ENCODE data around the gene GCN1. TPM values are rescaled to one million over a fixed set of nuclear protein-coding genes. Genes with fewer than 3 reads are reported as not detected.

The GCN1 gene
- total and polyA plus RNA-seq, 2 donors from 2014 or later: 12.2 to 77.6 TPM

DNA sequence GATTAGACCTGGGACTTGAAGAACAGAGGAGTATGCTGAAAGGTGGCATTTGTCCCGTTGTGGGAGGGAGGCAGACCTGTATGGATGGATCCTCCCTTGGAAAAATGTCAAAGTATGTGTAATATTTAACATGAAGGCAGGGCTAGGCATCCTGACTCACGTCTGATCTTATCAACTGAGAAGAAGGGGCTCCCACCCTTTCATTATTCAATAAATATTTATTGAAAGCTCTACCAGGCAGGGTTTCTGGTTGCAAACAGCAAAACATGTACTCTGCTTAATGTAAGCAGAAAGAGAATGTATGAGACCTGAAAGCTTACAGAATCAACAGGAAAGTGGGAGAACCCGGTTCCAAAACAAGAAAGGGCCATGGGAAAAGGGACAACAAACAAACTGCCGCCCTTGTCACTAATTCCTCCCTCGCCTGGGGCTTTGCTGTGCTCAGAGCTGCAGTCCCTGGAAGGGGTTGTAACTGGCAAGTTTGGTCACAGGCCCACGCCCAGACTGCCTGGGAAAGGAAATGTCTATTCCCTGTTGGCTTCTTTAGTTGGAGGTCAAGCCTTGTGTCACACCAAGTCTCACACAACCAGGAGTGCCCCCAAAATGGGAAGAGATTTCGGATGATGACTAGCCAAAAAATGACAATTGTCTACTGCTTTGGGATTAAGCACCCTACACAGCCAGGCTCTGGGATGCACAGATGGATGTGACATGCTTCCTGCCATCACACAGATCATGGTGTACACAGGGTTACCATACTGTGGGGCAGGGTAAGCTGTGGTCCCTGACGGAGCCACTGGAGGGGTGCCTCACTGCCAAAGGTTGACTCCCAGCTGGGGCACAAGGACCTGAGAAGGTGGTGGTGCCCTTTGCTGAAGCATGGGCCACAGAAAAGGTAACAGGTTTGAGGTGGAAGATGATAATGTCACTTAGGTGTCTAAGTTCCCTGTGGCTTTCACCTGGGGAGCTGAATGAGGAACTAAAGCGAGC is 114.8 kb downstream of the GCN1 start:
- H3K27me3 ChIP-seq (ENCODE audit: control insufficient read depth, insufficient read depth, low read length): no peaks in the 10 kb centered on the region
- H3K4me3 ChIP-seq (ENCODE audit: low read length in 3 of 3): no peak overlapping the region
- peaks cover 0 to 2% (median 0%) of the 10 kb centered on the region in 3 donors for H3K4me1 ChIP-seq (ENCODE audit: control insufficient read depth in 2 of 3, insufficient read depth in 2 of 3, low read depth in 1 of 3, low read length in 3 of 3)
- no peak overlapping the region for H3K27ac ChIP-seq (ENCODE audit: low read depth in 2 of 2, low read length in 2 of 2)
- intact Hi-C loops (cut with DNase I): no loop called here
- no peak overlapping the region for H3K9ac ChIP-seq (ENCODE audit: low read length in 3 of 3)
- DNase-seq: no peak
- no peaks in the 10 kb centered on the region for H3K9me3 ChIP-seq (ENCODE audit: control insufficient read depth in 2 of 3, insufficient read depth in 1 of 3, low read length in 3 of 3)
- TF ChIP-seq, protein P1, sequence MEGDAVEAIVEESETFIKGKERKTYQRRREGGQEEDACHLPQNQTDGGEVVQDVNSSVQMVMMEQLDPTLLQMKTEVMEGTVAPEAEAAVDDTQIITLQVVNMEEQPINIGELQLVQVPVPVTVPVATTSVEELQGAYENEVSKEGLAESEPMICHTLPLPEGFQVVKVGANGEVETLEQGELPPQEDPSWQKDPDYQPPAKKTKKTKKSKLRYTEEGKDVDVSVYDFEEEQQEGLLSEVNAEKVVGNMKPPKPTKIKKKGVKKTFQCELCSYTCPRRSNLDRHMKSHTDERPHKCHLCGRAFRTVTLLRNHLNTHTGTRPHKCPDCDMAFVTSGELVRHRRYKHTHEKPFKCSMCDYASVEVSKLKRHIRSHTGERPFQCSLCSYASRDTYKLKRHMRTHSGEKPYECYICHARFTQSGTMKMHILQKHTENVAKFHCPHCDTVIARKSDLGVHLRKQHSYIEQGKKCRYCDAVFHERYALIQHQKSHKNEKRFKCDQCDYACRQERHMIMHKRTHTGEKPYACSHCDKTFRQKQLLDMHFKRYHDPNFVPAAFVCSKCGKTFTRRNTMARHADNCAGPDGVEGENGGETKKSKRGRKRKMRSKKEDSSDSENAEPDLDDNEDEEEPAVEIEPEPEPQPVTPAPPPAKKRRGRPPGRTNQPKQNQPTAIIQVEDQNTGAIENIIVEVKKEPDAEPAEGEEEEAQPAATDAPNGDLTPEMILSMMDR (IDR thresholded peaks at IDR 0.05; ENCODE audit: borderline replicate concordance, extremely low read depth, insufficient read depth): no peak
- no peak for FAIRE-seq
- peaks cover 0 to 17% (median 3%) of the 10 kb centered on the region in 3 donors for H3K36me3 ChIP-seq (ENCODE audit: control insufficient read depth in 2 of 3, insufficient read depth in 3 of 3, low read length in 3 of 3)

DNA sequence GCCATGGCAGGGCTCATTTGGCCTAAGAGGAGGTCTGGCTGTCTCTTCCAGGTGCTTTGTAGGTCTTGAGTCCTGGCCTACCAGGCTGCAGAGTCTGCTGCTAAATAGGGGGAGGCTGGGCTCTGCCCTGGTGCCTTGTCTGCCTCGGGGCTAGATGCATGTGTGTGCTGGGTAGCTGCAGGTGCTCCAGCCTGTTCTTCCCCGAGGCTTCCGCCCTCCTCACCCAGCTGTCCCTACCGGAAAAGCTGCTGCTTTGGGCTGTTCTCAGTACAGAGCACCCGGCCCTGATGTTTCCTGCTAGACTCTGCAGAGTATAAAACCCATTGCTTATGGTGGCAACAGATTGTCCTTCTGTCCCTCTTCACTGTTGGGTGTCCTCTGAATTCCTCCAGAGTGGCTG is 115.6 kb downstream of the GCN1 start:
- TF ChIP-seq, protein P1 (IDR thresholded peaks at IDR 0.05; ENCODE audit: borderline replicate concordance, extremely low read depth, insufficient read depth): no peak
- Histone ChIP-seq H3K36me3 (ENCODE audit: control insufficient read depth in 2 of 3, insufficient read depth in 3 of 3, low read length in 3 of 3) (peaks cover 0 to 24% (median 3%) of the 10 kb centered on the region in 3 donors), H3K4me3 (ENCODE audit: low read length in 3 of 3) (no peak overlapping the region), H3K9me3 (ENCODE audit: control insufficient read depth in 2 of 3, insufficient read depth in 1 of 3, low read length in 3 of 3) (no peaks in the 10 kb centered on the region), H3K27ac (ENCODE audit: low read depth in 2 of 2, low read length in 2 of 2) (no peak overlapping the region), H3K4me1 (ENCODE audit: control insufficient read depth in 2 of 3, insufficient read depth in 2 of 3, low read depth in 1 of 3, low read length in 3 of 3) (peaks cover 0 to 2% (median 0%) of the 10 kb centered on the region in 3 donors), H3K9ac (ENCODE audit: low read length in 3 of 3) (no peak overlapping the region), H3K27me3 (ENCODE audit: control insufficient read depth, insufficient read depth, low read length) (no peaks in the 10 kb centered on the region)
- FAIRE-seq (no peak), DNase-seq (no peak)
- intact Hi-C loops (cut with DNase I): no loop called here

DNA sequence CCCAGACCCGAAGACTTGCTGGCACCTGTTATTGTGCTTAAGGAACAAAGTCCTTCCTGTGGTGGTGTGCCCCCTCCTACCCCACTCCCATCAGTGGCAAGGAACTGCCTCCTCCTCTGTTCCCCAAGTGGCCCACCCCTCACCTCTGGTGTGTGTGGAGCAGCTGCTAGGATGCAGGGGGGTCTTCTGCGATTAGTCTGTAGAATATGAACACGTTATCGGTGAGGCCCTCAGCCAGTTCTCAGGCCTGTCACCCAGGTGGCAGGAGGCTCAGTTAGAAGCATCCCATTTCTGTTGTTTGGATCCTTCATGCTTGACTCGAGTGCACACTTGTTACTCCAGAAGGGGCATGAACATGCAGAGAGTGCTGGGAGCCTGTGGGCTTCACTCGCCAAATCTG is 117.3 kb downstream of the GCN1 start:
- Histone ChIP-seq H3K9ac (ENCODE audit: low read length in 3 of 3) (no peak overlapping the region), H3K27me3 (ENCODE audit: control insufficient read depth, insufficient read depth, low read length) (no peaks in the 10 kb centered on the region), H3K27ac (ENCODE audit: low read depth in 2 of 2, low read length in 2 of 2) (no peak overlapping the region), H3K36me3 (ENCODE audit: control insufficient read depth in 2 of 3, insufficient read depth in 3 of 3, low read length in 3 of 3) (peaks cover 0 to 32% (median 9%) of the 10 kb centered on the region in 3 donors), H3K4me1 (ENCODE audit: control insufficient read depth in 2 of 3, insufficient read depth in 2 of 3, low read depth in 1 of 3, low read length in 3 of 3) (peaks cover 0 to 2% (median 0%) of the 10 kb centered on the region in 3 donors), H3K4me3 (ENCODE audit: low read length in 3 of 3) (no peak overlapping the region), H3K9me3 (ENCODE audit: control insufficient read depth in 2 of 3, insufficient read depth in 1 of 3, low read length in 3 of 3) (no peaks in the 10 kb centered on the region)
- DNase-seq: no peak
- intact Hi-C loops (cut with DNase I): no loop called here
- no peak for FAIRE-seq
- TF ChIP-seq, protein P1 (IDR thresholded peaks at IDR 0.05; ENCODE audit: borderline replicate concordance, extremely low read depth, insufficient read depth): no peak

Small RNA genes lying within 50 kb of the gene (microRNA-seq; reads per million reads assigned to microRNA genes)
- gene MIR4498: not detected

Other genes with a start within 250 kb of the GCN1 start
- gene BICDL1, start 205.5 kb downstream of the GCN1 start, total RNA-seq: 101 TPM
- gene BICDL1, start 205.5 kb downstream of the GCN1 start, polyA plus RNA-seq (ENCODE audit: insufficient read depth, low read depth, low replicate concordance): 60.5 TPM
- 56.1 TPM for gene RAB35, start 78.0 kb downstream of the GCN1 start, total RNA-seq
- gene RAB35, start 78.0 kb downstream of the GCN1 start, polyA plus RNA-seq (ENCODE audit: insufficient read depth, low read depth, low replicate concordance): 23.2 TPM
- gene RPLP0, start 6.4 kb upstream of the GCN1 start, total RNA-seq: 1,384 TPM
- gene RPLP0, start 6.4 kb upstream of the GCN1 start, polyA plus RNA-seq (ENCODE audit: insufficient read depth, low read depth, low replicate concordance): 1,654 TPM
- gene PXN, start 71.0 kb upstream of the GCN1 start, total RNA-seq: 133 TPM
- 57.1 TPM for gene PXN, start 71.0 kb upstream of the GCN1 start, polyA plus RNA-seq (ENCODE audit: insufficient read depth, low read depth, low replicate concordance)
- gene RNU4-2, start 97.2 kb upstream of the GCN1 start, total RNA-seq: 18,412 TPM
- not detected for gene RNU4-2, start 97.2 kb upstream of the GCN1 start, polyA plus RNA-seq (ENCODE audit: insufficient read depth, low read depth, low replicate concordance)
- gene RNU4-1, start 98.5 kb upstream of the GCN1 start, total RNA-seq: 3,016 TPM
- gene RNU4-1, start 98.5 kb upstream of the GCN1 start, polyA plus RNA-seq (ENCODE audit: insufficient read depth, low read depth, low replicate concordance): not detected
- 1.5 TPM for gene SIRT4, start 107.6 kb upstream of the GCN1 start, total RNA-seq
- 8.1 TPM for gene SIRT4, start 107.6 kb upstream of the GCN1 start, polyA plus RNA-seq (ENCODE audit: insufficient read depth, low read depth, low replicate concordance)
- not detected for gene PLA2G1B, start 133.1 kb upstream of the GCN1 start, total RNA-seq
- not detected for gene PLA2G1B, start 133.1 kb upstream of the GCN1 start, polyA plus RNA-seq (ENCODE audit: insufficient read depth, low read depth, low replicate concordance)
- gene MSI1, start 174.4 kb upstream of the GCN1 start, total RNA-seq: 1.3 TPM
- 0.80 TPM for gene MSI1, start 174.4 kb upstream of the GCN1 start, polyA plus RNA-seq (ENCODE audit: insufficient read depth, low read depth, low replicate concordance)
- gene COX6A1, start 243.4 kb upstream of the GCN1 start, total RNA-seq: 331 TPM
- gene COX6A1, start 243.4 kb upstream of the GCN1 start, polyA plus RNA-seq (ENCODE audit: insufficient read depth, low read depth, low replicate concordance): 1,697 TPM